Prostate gland (tissue), 2 donors: ENCODE data around the gene MXD4.

Source experiments
- CTCF ChIP-seq, 4 experiments: fragments of 200-600 bp in 2 of 4; fragments of 450-650 bp in 2 of 4; sonication (generic) in 2 of 4; IDR thresholded peaks; 1 replicate in 3 of 4; 2 replicates in 1 of 4; pipeline ENCODE4 v1.5.1; 2016 to 2019; ENCODE audit warnings: antibody characterized with exemption in 4 of 4, mild to moderate bottlenecking in 2 of 4, moderate library complexity in 2 of 4
- POLR2A ChIP-seq: fragments of 450-650 bp; IDR thresholded peaks from one replicate; pipeline ENCODE4 v1.6.1; 2016; ENCODE audit warnings: antibody characterized with exemption, mild to moderate bottlenecking

GRCh38 chr4:2287594-2287915 lies 25.6 kb upstream of the MXD4 start:
- TF ChIP-seq CTCF (IDR thresholded peaks at IDR 0.05) (no peak), POLR2A (no peak)
